Liver (tissue), 9 donors: Measurements from ENCODE around the gene LY6G5B. TPM values are rescaled to one million over a fixed set of nuclear protein-coding genes. Genes with fewer than 3 reads are reported as not detected.

Source experiments
- DNase-seq: peaks from one replicate; pipeline ENCODE4 v3.0.0-alpha.2; 2017; ENCODE audit warnings: low spot score
- H3K27ac ChIP-seq, 2 donors: one replicate each; pipeline ENCODE4 v1.7.0; 2013; ENCODE audit warnings: inconsistent platforms in 2 of 2, low read length in 2 of 2, control low read depth in 1 of 2, low read depth in 1 of 2, mild to moderate bottlenecking in 1 of 2
- H3K27me3 ChIP-seq, 4 donors: one replicate each; pipeline versions ENCODE4 v1.6.1 to v1.7.0; 2013; ENCODE audit warnings: low read length in 3 of 4, inconsistent platforms in 1 of 4, mild to moderate bottlenecking in 1 of 4, moderate library complexity in 1 of 4; ENCODE audit not compliant: control insufficient read depth in 4 of 4, insufficient read depth in 4 of 4
- H3K36me3 ChIP-seq, 4 donors: one replicate each; pipeline versions ENCODE4 v1.6.1 to v1.7.0; 2013; ENCODE audit warnings: low read length in 3 of 4, mild to moderate bottlenecking in 3 of 4, low read depth in 1 of 4, moderate library complexity in 1 of 4; ENCODE audit not compliant: control insufficient read depth in 4 of 4, insufficient read depth in 3 of 4
- H3K4me1 ChIP-seq, 4 donors: one replicate each; pipeline versions ENCODE4 v1.6.1 to v1.7.0; 2013; ENCODE audit warnings: low read length in 3 of 4, mild to moderate bottlenecking in 3 of 4, moderate library complexity in 1 of 4; ENCODE audit not compliant: control insufficient read depth in 4 of 4, insufficient read depth in 4 of 4
- H3K4me3 ChIP-seq, 3 donors: one replicate each; pipeline versions ENCODE4 v1.6.1 to v1.7.0; 2013; ENCODE audit warnings: low read length in 3 of 3, control low read depth in 1 of 3, low read depth in 1 of 3, mild to moderate bottlenecking in 1 of 3
- H3K9ac ChIP-seq, 2 donors: one replicate each; pipeline ENCODE4 v1.7.0; 2013; ENCODE audit warnings: low read length in 2 of 2, mild to moderate bottlenecking in 2 of 2, moderate library complexity in 2 of 2, control low read depth in 1 of 2, low read depth in 1 of 2
- H3K9me3 ChIP-seq, 4 donors: one replicate each; pipeline versions ENCODE4 v1.6.1 to v1.7.0; 2013; ENCODE audit warnings: low read length in 3 of 4; ENCODE audit not compliant: control insufficient read depth in 4 of 4
- EGR1 ChIP-seq, 2 donors: IDR thresholded peaks; 2 replicates each; pipeline ENCODE4 v1.6.1; 2016 to 2018; ENCODE audit warnings: antibody characterized with exemption in 2 of 2, low read depth in 2 of 2
- FOXA1 ChIP-seq: IDR thresholded peaks from 2 replicates; pipeline ENCODE4 v1.6.1; 2016; ENCODE audit warnings: antibody characterized with exemption
- FOXA2 ChIP-seq: IDR thresholded peaks from 2 replicates; pipeline ENCODE4 v1.6.1; 2016; ENCODE audit warnings: antibody characterized with exemption
- GABPA ChIP-seq, 2 donors: IDR thresholded peaks in 1 of 2; conservative IDR thresholded peaks in 1 of 2; 2 replicates each; pipeline ENCODE4 v1.6.1; 2016; ENCODE audit warnings: antibody characterized with exemption in 2 of 2, mild to moderate bottlenecking in 1 of 2, moderate library complexity in 1 of 2
- HNF4A ChIP-seq, 2 donors: conservative IDR thresholded peaks; 2 replicates each; pipeline ENCODE4 v1.6.1; 2016; ENCODE audit warnings: antibody characterized with exemption in 2 of 2, mild to moderate bottlenecking in 2 of 2
- HNF4G ChIP-seq: IDR thresholded peaks from 2 replicates; pipeline ENCODE4 v1.6.1; 2016; ENCODE audit warnings: antibody characterized with exemption
- JUND ChIP-seq, 2 donors: IDR thresholded peaks; 2 replicates each; pipeline ENCODE4 v1.6.1; 2016; ENCODE audit warnings: antibody characterized with exemption in 2 of 2
- NR2F2 ChIP-seq: IDR thresholded peaks from 2 replicates; pipeline ENCODE4 v1.6.1; 2016; ENCODE audit warnings: antibody characterized with exemption
- RAD21 ChIP-seq, 2 donors: IDR thresholded peaks; 2 replicates each; pipeline ENCODE4 v1.6.1; 2016; ENCODE audit warnings: antibody characterized with exemption in 2 of 2, mild to moderate bottlenecking in 2 of 2
- RXRA ChIP-seq, 2 donors: IDR thresholded peaks; 2 replicates each; pipeline ENCODE4 v1.6.1; 2017 to 2018; ENCODE audit warnings: antibody characterized with exemption in 2 of 2, mild to moderate bottlenecking in 1 of 2
- SP1 ChIP-seq: IDR thresholded peaks from 2 replicates; pipeline ENCODE4 v1.6.1; 2018; ENCODE audit warnings: antibody characterized with exemption, mild to moderate bottlenecking
- TAF1 ChIP-seq: conservative IDR thresholded peaks from 2 replicates; pipeline ENCODE4 v1.6.1; 2016; ENCODE audit warnings: antibody characterized with exemption, mild to moderate bottlenecking
- YY1 ChIP-seq: IDR thresholded peaks from 2 replicates; pipeline ENCODE4 v1.6.1; 2016; ENCODE audit warnings: antibody characterized with exemption, mild to moderate bottlenecking
- WGBS: extraction: QIAGEN DNeasy Blood & Tissue Kit; methylation state at CpG from one replicate; pipeline ENCODE4 v1.1.7; 2013; 5-methylcytosine and 5-hydroxymethylcytosine counted together
- polyA plus RNA-seq, 2 donors: library from polyadenylated mRNA; stranded (reverse) in 1 of 2; unstranded in 1 of 2; fragments of 200-250 nt in 1 of 2; fragments of >200 nt in 1 of 2; fragmentation: Nextera tagmentation in 1 of 2; extraction: Ambion mirVana in 1 of 2; gene quantifications; one replicate each; pipeline versions ENCODE4 v1.2.1 to v1.2.3, GENCODE V29; 2013 to 2015
- total RNA-seq, 2 donors: library from RNA; depleted of rRNA; stranded (reverse); fragments of >200 nt; gene quantifications; one replicate each; pipeline ENCODE4 v1.2.3, GENCODE V29; 2014
- TF ChIP-seq, protein P1 (sequence below): IDR thresholded peaks from 2 replicates; pipeline ENCODE4 v1.6.1; 2016; ENCODE audit warnings: antibody characterized with exemption
- TF ChIP-seq, protein P2 (sequence below): IDR thresholded peaks from 2 replicates; pipeline ENCODE4 v1.6.1; 2016; ENCODE audit warnings: antibody characterized with exemption
- TF ChIP-seq, protein P3 (sequence below): IDR thresholded peaks from 2 replicates; pipeline ENCODE4 v1.6.1; 2016; ENCODE audit warnings: antibody characterized with exemption, mild to moderate bottlenecking
- TF ChIP-seq, protein P4 (sequence below): IDR thresholded peaks from 2 replicates; pipeline ENCODE4 v1.6.1; 2016; ENCODE audit warnings: antibody characterized with exemption
- TF ChIP-seq, protein P5 (sequence below): fragments of 150-350 bp; IDR thresholded peaks from 2 replicates; pipeline ENCODE4 v1.5.1; 2017; ENCODE audit warnings: improper control_type of control experiment, low read depth, low read length; ENCODE audit not compliant: missing input control
- donor health status: healthy.
- donor health status: healthy.
- donor health status: healthy.
- donor health status: healthy.
- donor health status: healthy.

Gene LY6G5B
- total and polyA plus RNA-seq, 4 donors, result 1.2 to 5.9 (median 2.1) TPM

DNA sequence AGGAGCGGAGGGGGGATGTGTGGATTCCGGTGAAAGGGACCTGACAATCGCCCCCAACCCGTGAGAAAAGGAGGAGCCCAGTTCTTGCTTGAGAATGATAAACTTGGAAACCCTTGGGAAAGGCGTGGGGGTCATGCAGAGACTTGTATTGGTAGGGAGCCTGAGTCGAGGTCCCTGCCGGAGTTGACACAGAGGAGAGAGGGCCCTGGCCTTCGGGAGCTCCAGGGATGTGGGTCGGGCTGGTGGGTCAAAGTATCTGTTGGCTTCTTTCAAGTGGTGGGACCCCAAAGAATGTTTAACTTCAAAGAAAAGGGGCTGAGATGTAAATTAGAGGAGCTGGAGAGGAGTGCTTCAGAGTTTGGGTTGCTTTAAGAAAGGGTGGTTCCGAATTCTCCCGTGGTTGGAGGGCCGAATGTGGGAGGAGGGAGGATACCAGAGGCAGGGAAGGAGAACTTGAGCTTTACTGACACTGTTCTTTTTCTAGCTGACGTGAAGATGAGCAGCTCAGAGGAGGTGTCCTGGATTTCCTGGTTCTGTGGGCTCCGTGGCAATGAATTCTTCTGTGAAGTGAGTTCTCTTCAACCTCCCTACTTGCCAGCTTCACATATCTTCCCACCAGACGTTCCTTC, 3.3 kb upstream of the LY6G5B start:
- peaks cover 4 to 45% (median 27%) of the 10 kb centered on the region in 4 donors for H3K4me1 ChIP-seq
- H3K36me3 ChIP-seq, result peaks cover 11 to 44% (median 43%) of the 10 kb centered on the region in 4 donors
- peak overlapping the region; percentile 94 to 96 for H3K27ac ChIP-seq
- H3K4me3 ChIP-seq, result peak overlapping the region; percentile 87 to 98 (median 88)
- no peak for TF ChIP-seq HNF4G
- TF ChIP-seq, protein P1, sequence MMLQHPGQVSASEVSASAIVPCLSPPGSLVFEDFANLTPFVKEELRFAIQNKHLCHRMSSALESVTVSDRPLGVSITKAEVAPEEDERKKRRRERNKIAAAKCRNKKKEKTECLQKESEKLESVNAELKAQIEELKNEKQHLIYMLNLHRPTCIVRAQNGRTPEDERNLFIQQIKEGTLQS, result no peak
- TF ChIP-seq, protein P2, sequence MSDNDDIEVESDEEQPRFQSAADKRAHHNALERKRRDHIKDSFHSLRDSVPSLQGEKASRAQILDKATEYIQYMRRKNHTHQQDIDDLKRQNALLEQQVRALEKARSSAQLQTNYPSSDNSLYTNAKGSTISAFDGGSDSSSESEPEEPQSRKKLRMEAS, result no peak
- no peak for TF ChIP-seq HNF4A (conservative IDR thresholded peaks at IDR 0.05)
- no peak for TF ChIP-seq GABPA (IDR thresholded peaks at IDR 0.05 in 1 of 2, conservative IDR thresholded peaks at IDR 0.05 in 1 of 2)
- TF ChIP-seq FOXA1, result no peak
- TF ChIP-seq FOXA2, result no peak
- TF ChIP-seq, protein P3, sequence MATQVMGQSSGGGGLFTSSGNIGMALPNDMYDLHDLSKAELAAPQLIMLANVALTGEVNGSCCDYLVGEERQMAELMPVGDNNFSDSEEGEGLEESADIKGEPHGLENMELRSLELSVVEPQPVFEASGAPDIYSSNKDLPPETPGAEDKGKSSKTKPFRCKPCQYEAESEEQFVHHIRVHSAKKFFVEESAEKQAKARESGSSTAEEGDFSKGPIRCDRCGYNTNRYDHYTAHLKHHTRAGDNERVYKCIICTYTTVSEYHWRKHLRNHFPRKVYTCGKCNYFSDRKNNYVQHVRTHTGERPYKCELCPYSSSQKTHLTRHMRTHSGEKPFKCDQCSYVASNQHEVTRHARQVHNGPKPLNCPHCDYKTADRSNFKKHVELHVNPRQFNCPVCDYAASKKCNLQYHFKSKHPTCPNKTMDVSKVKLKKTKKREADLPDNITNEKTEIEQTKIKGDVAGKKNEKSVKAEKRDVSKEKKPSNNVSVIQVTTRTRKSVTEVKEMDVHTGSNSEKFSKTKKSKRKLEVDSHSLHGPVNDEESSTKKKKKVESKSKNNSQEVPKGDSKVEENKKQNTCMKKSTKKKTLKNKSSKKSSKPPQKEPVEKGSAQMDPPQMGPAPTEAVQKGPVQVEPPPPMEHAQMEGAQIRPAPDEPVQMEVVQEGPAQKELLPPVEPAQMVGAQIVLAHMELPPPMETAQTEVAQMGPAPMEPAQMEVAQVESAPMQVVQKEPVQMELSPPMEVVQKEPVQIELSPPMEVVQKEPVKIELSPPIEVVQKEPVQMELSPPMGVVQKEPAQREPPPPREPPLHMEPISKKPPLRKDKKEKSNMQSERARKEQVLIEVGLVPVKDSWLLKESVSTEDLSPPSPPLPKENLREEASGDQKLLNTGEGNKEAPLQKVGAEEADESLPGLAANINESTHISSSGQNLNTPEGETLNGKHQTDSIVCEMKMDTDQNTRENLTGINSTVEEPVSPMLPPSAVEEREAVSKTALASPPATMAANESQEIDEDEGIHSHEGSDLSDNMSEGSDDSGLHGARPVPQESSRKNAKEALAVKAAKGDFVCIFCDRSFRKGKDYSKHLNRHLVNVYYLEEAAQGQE, result no peak
- TF ChIP-seq EGR1 (IDR thresholded peaks at IDR 0.05; ENCODE audit: low read depth in 2 of 2), result no peak
- no peak for TF ChIP-seq RAD21 (IDR thresholded peaks at IDR 0.05)
- TF ChIP-seq TAF1, result no peak
- TF ChIP-seq, protein P4, sequence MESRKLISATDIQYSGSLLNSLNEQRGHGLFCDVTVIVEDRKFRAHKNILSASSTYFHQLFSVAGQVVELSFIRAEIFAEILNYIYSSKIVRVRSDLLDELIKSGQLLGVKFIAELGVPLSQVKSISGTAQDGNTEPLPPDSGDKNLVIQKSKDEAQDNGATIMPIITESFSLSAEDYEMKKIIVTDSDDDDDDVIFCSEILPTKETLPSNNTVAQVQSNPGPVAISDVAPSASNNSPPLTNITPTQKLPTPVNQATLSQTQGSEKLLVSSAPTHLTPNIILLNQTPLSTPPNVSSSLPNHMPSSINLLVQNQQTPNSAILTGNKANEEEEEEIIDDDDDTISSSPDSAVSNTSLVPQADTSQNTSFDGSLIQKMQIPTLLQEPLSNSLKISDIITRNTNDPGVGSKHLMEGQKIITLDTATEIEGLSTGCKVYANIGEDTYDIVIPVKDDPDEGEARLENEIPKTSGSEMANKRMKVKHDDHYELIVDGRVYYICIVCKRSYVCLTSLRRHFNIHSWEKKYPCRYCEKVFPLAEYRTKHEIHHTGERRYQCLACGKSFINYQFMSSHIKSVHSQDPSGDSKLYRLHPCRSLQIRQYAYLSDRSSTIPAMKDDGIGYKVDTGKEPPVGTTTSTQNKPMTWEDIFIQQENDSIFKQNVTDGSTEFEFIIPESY, result no peak
- TF ChIP-seq JUND (IDR thresholded peaks at IDR 0.05), result no peak
- no peaks in the 10 kb centered on the region for H3K9me3 ChIP-seq
- 3% methylated on average over 15 of the region's 15 CpGs for WGBS
- no peak for DNase-seq
- no peaks in the 10 kb centered on the region for H3K27me3 ChIP-seq
- H3K9ac ChIP-seq, result peak overlapping the region; percentile 81

DNA sequence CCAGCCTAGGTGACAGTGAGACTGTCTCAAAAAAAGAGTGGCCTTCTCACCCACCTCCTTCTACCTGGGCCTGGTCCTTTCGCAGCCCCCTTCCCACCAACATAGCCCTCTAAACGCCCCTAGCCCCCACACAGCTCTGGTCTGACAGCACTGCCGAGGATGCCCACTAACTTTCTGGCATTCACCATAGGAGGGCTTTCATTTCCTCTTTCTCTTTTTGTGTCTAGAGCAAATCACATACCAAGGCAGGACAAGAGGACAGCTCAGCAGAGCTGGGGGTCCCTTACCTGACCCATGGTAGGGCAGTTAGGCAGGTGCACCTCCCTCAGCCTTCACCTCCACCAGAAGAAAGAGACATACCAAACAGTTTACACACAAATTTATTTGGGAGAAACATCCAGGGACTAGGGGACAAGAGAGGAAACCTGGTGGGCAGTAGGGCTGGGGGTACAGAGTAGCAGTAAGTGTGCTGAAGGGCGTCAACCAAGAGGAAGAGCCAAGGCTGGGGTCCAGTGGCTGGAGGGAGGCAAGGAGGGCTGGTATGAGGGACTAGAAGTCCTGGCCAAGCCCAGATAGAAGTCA, 6.6 kb downstream of the LY6G5B start:
- H3K4me1 ChIP-seq, result peaks cover 1 to 13% (median 8%) of the 10 kb centered on the region in 4 donors
- no peak overlapping the region for H3K27ac ChIP-seq
- no peak overlapping the region for H3K4me3 ChIP-seq
- DNase-seq, result no peak
- no peaks in the 10 kb centered on the region for H3K9me3 ChIP-seq
- TF ChIP-seq RAD21 (IDR thresholded peaks at IDR 0.05) (no peak), FOXA2 (no peak), EGR1 (IDR thresholded peaks at IDR 0.05; ENCODE audit: low read depth in 2 of 2) (no peak), YY1 (no peak), HNF4A (conservative IDR thresholded peaks at IDR 0.05) (no peak), NR2F2 (no peak), SP1 (no peak), TAF1 (no peak), GABPA (IDR thresholded peaks at IDR 0.05 in 1 of 2, conservative IDR thresholded peaks at IDR 0.05 in 1 of 2) (no peak), RXRA (IDR thresholded peaks at IDR 0.05) (no peak)
- TF ChIP-seq, protein P3, result no peak
- TF ChIP-seq, protein P2, result no peak
- TF ChIP-seq, protein P5, sequence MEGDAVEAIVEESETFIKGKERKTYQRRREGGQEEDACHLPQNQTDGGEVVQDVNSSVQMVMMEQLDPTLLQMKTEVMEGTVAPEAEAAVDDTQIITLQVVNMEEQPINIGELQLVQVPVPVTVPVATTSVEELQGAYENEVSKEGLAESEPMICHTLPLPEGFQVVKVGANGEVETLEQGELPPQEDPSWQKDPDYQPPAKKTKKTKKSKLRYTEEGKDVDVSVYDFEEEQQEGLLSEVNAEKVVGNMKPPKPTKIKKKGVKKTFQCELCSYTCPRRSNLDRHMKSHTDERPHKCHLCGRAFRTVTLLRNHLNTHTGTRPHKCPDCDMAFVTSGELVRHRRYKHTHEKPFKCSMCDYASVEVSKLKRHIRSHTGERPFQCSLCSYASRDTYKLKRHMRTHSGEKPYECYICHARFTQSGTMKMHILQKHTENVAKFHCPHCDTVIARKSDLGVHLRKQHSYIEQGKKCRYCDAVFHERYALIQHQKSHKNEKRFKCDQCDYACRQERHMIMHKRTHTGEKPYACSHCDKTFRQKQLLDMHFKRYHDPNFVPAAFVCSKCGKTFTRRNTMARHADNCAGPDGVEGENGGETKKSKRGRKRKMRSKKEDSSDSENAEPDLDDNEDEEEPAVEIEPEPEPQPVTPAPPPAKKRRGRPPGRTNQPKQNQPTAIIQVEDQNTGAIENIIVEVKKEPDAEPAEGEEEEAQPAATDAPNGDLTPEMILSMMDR, result no peak
- TF ChIP-seq, protein P1, result no peak
- WGBS, result 86% methylated on average over 4 of the region's 4 CpGs
- peaks cover 2 to 17% (median 10%) of the 10 kb centered on the region in 4 donors for H3K36me3 ChIP-seq
- H3K27me3 ChIP-seq, result no peaks in the 10 kb centered on the region
- H3K9ac ChIP-seq, result no peak overlapping the region
